ENCODE measurements around the gene SCNN1A. TPM values are rescaled to one million over a fixed set of nuclear protein-coding genes. Genes with fewer than 3 reads are reported as not detected.
A peak's percentile ranks its signal among the peaks of the same experiment; 100 is the strongest.

Gene SCNN1A
- total RNA-seq, 5 donors from 2014 or later (not counting 1 experiment from before 2014, with no cell fraction given), result 1.0 to 3.4 (median 2.6) TPM

- CTCF ChIA-PET, result interaction anchor here (0.5 to 6.7 kb wide), 13 partner anchors 22 to 1625 kb away, joined by 3 to 74 read pairs (median 3); partner anchors contain the start of gene TNFRSF1A (in 1 of the 2)
- POLR2A ChIA-PET, result no interaction called here
- H3K4me3 Mint-ChIP-seq, result no peak overlapping the region
- no peaks in the 10 kb centered on the region for H3K36me3 Mint-ChIP-seq
- no peak for DNase-seq
- H3K27ac Mint-ChIP-seq, result peak overlapping the region; percentile 36 to 81
- H3K27me3 Mint-ChIP-seq, result no peaks in the 10 kb centered on the region
- H3K4me1 Mint-ChIP-seq, result peaks cover 18 to 36% (median 30%) of the 10 kb centered on the region in 3 donors
- H3K27me3 ChIP-seq (replicated peaks in 1 of 2; ENCODE audit: control insufficient read depth in 2 of 2, extremely low read depth in 1 of 2, insufficient read depth in 2 of 2, low read length in 1 of 2), result no peaks in the 10 kb centered on the region
- no peaks in the 10 kb centered on the region for H3K9me3 ChIP-seq
- no peak for ATAC-seq (replicated peaks in 1 of 4)
- WGBS (ENCODE audit: insufficient coverage), result 56% methylated on average over 6 of the region's 15 CpGs
- no peaks in the 10 kb centered on the region for H3K9me3 Mint-ChIP-seq
- peaks cover 7 to 35% of the 10 kb centered on the region in 2 experiments for H3K4me1 ChIP-seq (ENCODE audit: control insufficient read depth in 1 of 2, extremely low read depth in 1 of 2, insufficient read depth in 2 of 2, low read length in 2 of 2)
- no peak overlapping the region for H3K4me3 ChIP-seq (ENCODE audit: control insufficient read depth in 1 of 2, extremely low read depth in 1 of 2, low read length in 1 of 2)
- H3K27ac ChIP-seq (ENCODE audit: low read length), result peak overlapping the region; percentile 54
- no peaks in the 10 kb centered on the region for H3K36me3 ChIP-seq (ENCODE audit: control insufficient read depth in 2 of 2, extremely low read depth in 1 of 2, insufficient read depth in 1 of 2, low read length in 1 of 2)
Observed at GRCh38 chr12:6367969-6368892, 7.1 kb downstream of the SCNN1A start.

- Mint-ChIP-seq H3K4me3 (no peak overlapping the region), H3K4me1 (peaks cover 20 to 30% (median 28%) of the 10 kb centered on the region in 3 donors), H3K9me3 (no peaks in the 10 kb centered on the region), H3K27ac (peak overlapping the region; percentile 36 to 81), H3K27me3 (no peaks in the 10 kb centered on the region), H3K36me3 (no peaks in the 10 kb centered on the region)
- H3K9me3 ChIP-seq, result no peaks in the 10 kb centered on the region
- 49% methylated on average over 6 of the region's 11 CpGs for WGBS (ENCODE audit: insufficient coverage)
- H3K27ac ChIP-seq (ENCODE audit: low read length), result peak overlapping the region; percentile 54
- no peaks in the 10 kb centered on the region for H3K36me3 ChIP-seq (ENCODE audit: control insufficient read depth in 2 of 2, extremely low read depth in 1 of 2, insufficient read depth in 1 of 2, low read length in 1 of 2)
- H3K4me3 ChIP-seq (ENCODE audit: control insufficient read depth in 1 of 2, extremely low read depth in 1 of 2, low read length in 1 of 2), result no peak overlapping the region
- ATAC-seq (replicated peaks in 1 of 4) (peak; percentile 58 to 65 (median 62)), DNase-seq (peak in 28 of 35 experiments; percentile 20 to 73 (median 39))
- CTCF ChIA-PET, result interaction anchor here (0.6 to 6.7 kb wide), 13 partner anchors 22 to 1626 kb away, joined by 3 to 74 read pairs (median 4); partner anchors contain the start of gene TNFRSF1A (in 1 of the 2)
- no peaks in the 10 kb centered on the region for H3K27me3 ChIP-seq (replicated peaks in 1 of 2; ENCODE audit: control insufficient read depth in 2 of 2, extremely low read depth in 1 of 2, insufficient read depth in 2 of 2, low read length in 1 of 2)
- POLR2A ChIA-PET, result interaction anchor here in 1 of 2 donors (0.6 kb wide), 1 partner anchor 79 kb away, joined by 3 read pairs; no protein-coding TSS in a partner anchor
- H3K4me1 ChIP-seq (ENCODE audit: control insufficient read depth in 1 of 2, extremely low read depth in 1 of 2, insufficient read depth in 2 of 2, low read length in 2 of 2), result peaks cover 9 to 40% of the 10 kb centered on the region in 2 experiments
Observed at GRCh38 chr12:6367065-6367968, 8.0 kb downstream of the SCNN1A start.

- Mint-ChIP-seq H3K27ac (peak overlapping the region; percentile 89 to 90), H3K9me3 (no peaks in the 10 kb centered on the region), H3K36me3 (no peaks in the 10 kb centered on the region), H3K4me1 (peaks cover 33 to 48% (median 44%) of the 10 kb centered on the region in 3 donors), H3K4me3 (peak overlapping the region; percentile 59 to 83 (median 78)), H3K27me3 (no peaks in the 10 kb centered on the region)
- Histone ChIP-seq H3K27me3 (replicated peaks in 1 of 2; ENCODE audit: control insufficient read depth in 2 of 2, extremely low read depth in 1 of 2, insufficient read depth in 2 of 2, low read length in 1 of 2) (no peaks in the 10 kb centered on the region), H3K4me3 (ENCODE audit: control insufficient read depth in 1 of 2, extremely low read depth in 1 of 2, low read length in 1 of 2) (peak overlapping the region; percentile 67 to 90), H3K9me3 (no peaks in the 10 kb centered on the region), H3K36me3 (ENCODE audit: control insufficient read depth in 2 of 2, extremely low read depth in 1 of 2, insufficient read depth in 1 of 2, low read length in 1 of 2) (no peaks in the 10 kb centered on the region), H3K27ac (ENCODE audit: low read length) (peak overlapping the region; percentile 72), H3K4me1 (ENCODE audit: control insufficient read depth in 1 of 2, extremely low read depth in 1 of 2, insufficient read depth in 2 of 2, low read length in 2 of 2) (peaks cover 17 to 47% of the 10 kb centered on the region in 2 experiments)
- WGBS (ENCODE audit: insufficient coverage), result 19% methylated on average over 15 of the region's 15 CpGs
- ATAC-seq (replicated peaks in 1 of 4) (peak; percentile 22 to 44 (median 34)), DNase-seq (peak in 16 of 35 experiments; percentile 13 to 51 (median 34))
- POLR2A ChIA-PET, result no interaction called here
- CTCF ChIA-PET, result interaction anchor here (0.6 to 6.7 kb wide), 6 partner anchors 18 to 174 kb away, joined by 3 to 74 read pairs (median 6); no protein-coding TSS in a partner anchor
Observed at GRCh38 chr12:6364044-6364374, 11.4 kb downstream of the SCNN1A start.

GRCh38 chr12:6363330-6364043, 11.9 kb downstream of the SCNN1A start:
- ChIA-PET POLR2A (interaction anchor here in 1 of 2 donors (1.4 kb wide), 1 partner anchor 27 kb away, joined by 5 read pairs; no protein-coding TSS in a partner anchor), CTCF (interaction anchor here (0.7 to 6.7 kb wide), 7 partner anchors 18 to 109 kb away, joined by 3 to 74 read pairs (median 7); no protein-coding TSS in a partner anchor)
- Mint-ChIP-seq H3K27ac (peak overlapping the region; percentile 89 to 90), H3K36me3 (no peaks in the 10 kb centered on the region), H3K4me1 (peaks cover 32 to 45% (median 44%) of the 10 kb centered on the region in 3 donors), H3K9me3 (no peaks in the 10 kb centered on the region), H3K4me3 (peak overlapping the region; percentile 59 to 83 (median 78)), H3K27me3 (no peaks in the 10 kb centered on the region)
- no peaks in the 10 kb centered on the region for H3K36me3 ChIP-seq (ENCODE audit: control insufficient read depth in 2 of 2, extremely low read depth in 1 of 2, insufficient read depth in 1 of 2, low read length in 1 of 2)
- H3K4me1 ChIP-seq (ENCODE audit: control insufficient read depth in 1 of 2, extremely low read depth in 1 of 2, insufficient read depth in 2 of 2, low read length in 2 of 2), result peaks cover 17 to 43% of the 10 kb centered on the region in 2 experiments
- ATAC-seq (replicated peaks in 1 of 4), result peak; percentile 82 to 83 (median 82)
- peak overlapping the region; percentile 67 to 90 for H3K4me3 ChIP-seq (ENCODE audit: control insufficient read depth in 1 of 2, extremely low read depth in 1 of 2, low read length in 1 of 2)
- H3K9me3 ChIP-seq, result no peaks in the 10 kb centered on the region
- H3K27me3 ChIP-seq (replicated peaks in 1 of 2; ENCODE audit: control insufficient read depth in 2 of 2, extremely low read depth in 1 of 2, insufficient read depth in 2 of 2, low read length in 1 of 2), result no peaks in the 10 kb centered on the region
- WGBS (ENCODE audit: insufficient coverage), result 1% methylated on average over 59 of the region's 59 CpGs
- DNase-seq, result peak in 31 of 35 experiments; percentile 27 to 82 (median 51)
- peak overlapping the region; percentile 72 for H3K27ac ChIP-seq (ENCODE audit: low read length)

GRCh38 chr12:6363010-6363329, 12.4 kb downstream of the SCNN1A start:
- Mint-ChIP-seq H3K4me3 (peak overlapping the region in 2 of 3 donors; percentile 59 to 83), H3K27ac (peak overlapping the region in 1 of 2 donors; percentile 48), H3K36me3 (no peaks in the 10 kb centered on the region), H3K9me3 (no peaks in the 10 kb centered on the region), H3K27me3 (no peaks in the 10 kb centered on the region), H3K4me1 (peaks cover 30 to 44% (median 42%) of the 10 kb centered on the region in 3 donors)
- H3K9me3 ChIP-seq, result no peaks in the 10 kb centered on the region
- peaks cover 17 to 38% of the 10 kb centered on the region in 2 experiments for H3K4me1 ChIP-seq (ENCODE audit: control insufficient read depth in 1 of 2, extremely low read depth in 1 of 2, insufficient read depth in 2 of 2, low read length in 2 of 2)
- CTCF ChIA-PET, result interaction anchor here (0.6 to 6.7 kb wide), 7 partner anchors 17 to 195 kb away, joined by 3 to 74 read pairs (median 4); no protein-coding TSS in a partner anchor
- no peaks in the 10 kb centered on the region for H3K27me3 ChIP-seq (replicated peaks in 1 of 2; ENCODE audit: control insufficient read depth in 2 of 2, extremely low read depth in 1 of 2, insufficient read depth in 2 of 2, low read length in 1 of 2)
- ATAC-seq (replicated peaks in 1 of 4), result no peak
- peak overlapping the region; percentile 67 to 90 for H3K4me3 ChIP-seq (ENCODE audit: control insufficient read depth in 1 of 2, extremely low read depth in 1 of 2, low read length in 1 of 2)
- WGBS (ENCODE audit: insufficient coverage), result 0% methylated on average over 1 of the region's 4 CpGs
- peak overlapping the region; percentile 45 for H3K27ac ChIP-seq (ENCODE audit: low read length)
- H3K36me3 ChIP-seq (ENCODE audit: control insufficient read depth in 2 of 2, extremely low read depth in 1 of 2, insufficient read depth in 1 of 2, low read length in 1 of 2), result no peaks in the 10 kb centered on the region
- POLR2A ChIA-PET, result interaction anchor here in 1 of 2 donors (1.4 kb wide), 1 partner anchor 27 kb away, joined by 5 read pairs; no protein-coding TSS in a partner anchor
- no peak for DNase-seq
